ENCODE results near the gene LSAMP.
"Not testable (repeated sequence)": the region's sequence is repeated elsewhere in the genome, so short reads cannot be mapped to it uniquely, and the experiment has no call there.

The LSAMP gene

GRCh38 chr3:115792206-115792955, 652.9 kb downstream of the LSAMP start:
- DNase-seq, result peak; percentile 10
- H3K27ac Mint-ChIP-seq, result peak overlapping the region; percentile 81
- H3K4me1 Mint-ChIP-seq, result peaks cover 45% of the 10 kb centered on the region
- H3K4me3 Mint-ChIP-seq, result peak overlapping the region; percentile 64
- H3K9me3 Mint-ChIP-seq, result no peaks in the 10 kb centered on the region
- peak; percentile 72 for ATAC-seq
- H3K36me3 Mint-ChIP-seq (ENCODE audit: low read depth), result no peaks in the 10 kb centered on the region
- no peaks in the 10 kb centered on the region for H3K27me3 Mint-ChIP-seq

DNA sequence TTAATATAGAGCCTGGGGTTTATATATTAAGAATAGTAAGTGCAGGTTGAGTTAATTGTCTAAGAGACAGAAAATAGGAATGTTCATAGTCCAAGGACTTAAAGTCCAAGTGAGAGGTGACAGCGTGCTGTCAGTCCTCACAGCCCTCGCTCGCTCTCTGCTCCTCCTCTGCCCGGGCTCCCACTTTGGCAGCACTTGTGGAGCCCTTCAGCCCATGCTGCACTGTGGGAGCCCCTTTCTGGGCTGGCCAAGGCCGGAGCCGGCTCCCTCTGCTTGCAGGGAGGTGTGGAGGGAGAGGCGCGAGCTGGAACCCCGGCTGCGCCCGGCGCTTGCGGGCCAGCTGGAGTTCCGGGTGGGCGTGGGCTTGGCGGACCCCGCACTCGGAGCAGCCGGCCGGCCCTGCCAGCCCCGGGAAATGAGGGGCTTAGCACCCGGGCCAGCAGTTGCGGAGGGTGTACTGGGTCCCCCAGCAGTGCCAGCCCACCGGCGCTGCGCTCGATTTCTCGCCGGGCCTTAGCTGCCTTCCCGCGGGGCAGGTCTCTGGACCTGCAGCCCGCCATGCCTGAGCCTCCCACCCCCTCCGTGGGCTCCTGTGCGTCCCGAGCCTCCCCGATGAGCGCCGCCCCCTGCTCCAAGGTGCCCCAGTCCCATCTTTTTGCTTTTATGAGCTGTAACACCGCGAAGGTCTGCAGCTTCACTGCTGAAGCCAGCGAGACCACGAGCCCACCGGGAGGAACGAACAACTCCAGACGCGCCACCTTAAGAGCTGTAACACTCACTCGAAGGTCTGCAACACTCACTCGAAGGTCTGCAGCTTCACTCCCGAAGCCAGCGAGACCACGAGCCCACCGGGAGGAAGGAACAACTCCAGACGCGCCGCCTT, 653.8 kb downstream of the LSAMP start:
- not testable (repeated sequence) for H3K27me3 Mint-ChIP-seq; ATAC-seq; H3K36me3 Mint-ChIP-seq (ENCODE audit: low read depth); DNase-seq; H3K9me3 Mint-ChIP-seq
- Mint-ChIP-seq H3K27ac (peak overlapping the region; percentile 81), H3K4me1 (peaks cover 45% of the 10 kb centered on the region), H3K4me3 (peak overlapping the region; percentile 64)

- Mint-ChIP-seq H3K36me3 (ENCODE audit: low read depth) (no peaks in the 10 kb centered on the region), H3K9me3 (no peaks in the 10 kb centered on the region), H3K4me3 (peak overlapping the region; percentile 38), H3K4me1 (peaks cover 45% of the 10 kb centered on the region), H3K27me3 (no peaks in the 10 kb centered on the region), H3K27ac (peak overlapping the region; percentile 68)
- DNase-seq (peak; percentile 53), ATAC-seq (peak; percentile 99)
Observed at GRCh38 chr3:115790759-115791158, 654.5 kb downstream of the LSAMP start.

GRCh38 chr3:115789481-115789880, 655.8 kb downstream of the LSAMP start:
- Mint-ChIP-seq H3K36me3 (ENCODE audit: low read depth) (no peaks in the 10 kb centered on the region), H3K9me3 (no peaks in the 10 kb centered on the region), H3K4me1 (peaks cover 55% of the 10 kb centered on the region), H3K27me3 (no peaks in the 10 kb centered on the region), H3K4me3 (no peak overlapping the region), H3K27ac (no peak overlapping the region)
- DNase-seq (no peak), ATAC-seq (no peak)

DNA sequence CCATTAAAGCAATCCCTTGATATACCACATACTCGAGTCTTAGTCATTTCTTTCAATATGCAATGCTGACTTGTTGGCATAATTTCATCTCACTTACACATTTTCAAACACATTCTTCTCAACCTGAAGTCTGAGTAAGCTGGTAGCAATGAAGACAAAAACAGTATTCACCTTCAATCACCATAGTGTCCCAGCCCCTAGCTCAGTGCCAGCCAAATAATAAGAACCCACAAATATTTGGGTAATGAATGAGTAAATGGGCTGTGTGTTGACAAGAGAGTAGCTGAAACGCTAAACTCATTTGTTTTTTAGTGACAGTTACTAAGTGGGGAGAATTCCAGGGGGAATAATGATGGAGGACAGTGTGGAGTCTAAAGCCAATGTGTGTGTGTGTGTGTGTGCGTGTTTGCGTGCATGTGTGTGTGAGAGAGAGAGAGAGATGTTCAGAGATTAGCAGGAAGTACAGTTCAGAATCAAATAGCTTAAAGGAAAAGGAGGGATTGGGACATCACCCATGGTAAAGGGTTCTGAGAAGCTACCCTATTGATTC, 656.3 kb downstream of the LSAMP start:
- Mint-ChIP-seq H3K4me1 (peaks cover 57% of the 10 kb centered on the region), H3K9me3 (no peaks in the 10 kb centered on the region), H3K27me3 (no peaks in the 10 kb centered on the region), H3K36me3 (ENCODE audit: low read depth) (no peaks in the 10 kb centered on the region), H3K4me3 (no peak overlapping the region), H3K27ac (no peak overlapping the region)
- DNase-seq (no peak), ATAC-seq (no peak)

DNA sequence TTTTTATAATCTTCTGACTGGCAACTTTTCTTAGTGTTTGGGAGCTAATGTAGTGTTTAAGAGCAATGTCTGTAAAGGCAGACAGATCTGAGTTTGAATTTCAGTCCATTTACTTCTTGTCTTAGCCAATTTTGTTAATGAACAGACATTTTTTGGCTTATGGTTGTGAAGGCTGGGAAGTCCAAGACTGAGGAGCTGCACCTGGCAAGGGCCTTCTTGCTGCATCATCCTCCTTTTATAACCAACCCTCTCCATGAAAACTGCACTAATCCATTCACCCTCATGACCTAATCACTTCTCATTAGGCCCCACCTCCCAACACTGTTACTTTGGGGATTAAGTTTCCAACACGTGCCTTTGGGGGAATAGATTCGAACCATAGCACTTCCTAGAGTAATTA, 657.5 kb downstream of the LSAMP start:
- DNase-seq (no peak), ATAC-seq (no peak)
- no peak overlapping the region for H3K27ac Mint-ChIP-seq
- peaks cover 51% of the 10 kb centered on the region for H3K4me1 Mint-ChIP-seq
- no peak overlapping the region for H3K4me3 Mint-ChIP-seq
- H3K27me3 Mint-ChIP-seq, result no peaks in the 10 kb centered on the region
- H3K36me3 Mint-ChIP-seq (ENCODE audit: low read depth), result no peaks in the 10 kb centered on the region
- no peaks in the 10 kb centered on the region for H3K9me3 Mint-ChIP-seq

- H3K4me1 Mint-ChIP-seq, result peaks cover 35% of the 10 kb centered on the region
- H3K36me3 Mint-ChIP-seq (ENCODE audit: low read depth), result no peaks in the 10 kb centered on the region
- H3K27ac Mint-ChIP-seq, result no peak overlapping the region
- ATAC-seq (no peak), DNase-seq (no peak)
- H3K4me3 Mint-ChIP-seq, result no peak overlapping the region
- H3K27me3 Mint-ChIP-seq, result no peaks in the 10 kb centered on the region
- no peaks in the 10 kb centered on the region for H3K9me3 Mint-ChIP-seq
Observed at GRCh38 chr3:115785782-115786181, 659.5 kb downstream of the LSAMP start.

DNA sequence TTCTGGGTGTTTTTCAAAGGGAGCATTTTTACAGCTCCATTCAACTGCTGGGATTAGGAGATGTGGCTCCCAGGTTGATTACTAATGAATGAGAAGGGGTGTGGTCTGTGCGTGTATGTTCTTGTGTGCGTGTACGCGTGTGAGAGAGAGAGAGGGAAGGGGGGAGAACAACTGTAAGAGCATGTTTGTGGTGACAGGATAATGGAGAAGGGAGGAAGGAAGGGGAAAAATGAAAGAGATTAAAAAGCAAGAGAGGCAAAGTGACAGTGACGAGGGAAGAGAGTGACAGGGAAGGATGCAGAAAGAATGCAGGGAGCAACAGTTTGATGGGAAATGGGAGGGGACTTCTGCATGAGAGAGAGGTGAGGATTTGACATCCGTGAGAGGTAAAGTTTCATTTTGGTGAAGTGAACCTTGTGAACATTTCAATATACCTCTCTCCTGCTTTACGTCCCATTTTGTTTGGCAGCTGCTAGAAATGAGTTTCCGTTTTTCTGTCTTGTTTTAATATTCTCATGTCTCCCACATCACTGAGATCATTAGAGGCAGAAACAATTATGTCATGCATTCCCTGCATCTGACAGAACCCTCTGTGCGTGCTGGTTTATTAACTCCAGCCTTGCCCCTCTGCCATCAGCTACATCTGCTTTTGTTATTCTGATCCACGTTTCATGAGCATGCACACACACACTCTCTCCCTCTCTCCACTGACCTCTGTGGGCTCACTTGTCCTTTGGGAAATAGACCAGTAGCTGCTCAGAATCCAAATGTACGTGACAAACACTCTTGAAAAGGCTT, 660.3 kb downstream of the LSAMP start:
- Mint-ChIP-seq H3K27ac (peak overlapping the region; percentile 93), H3K9me3 (no peaks in the 10 kb centered on the region), H3K36me3 (ENCODE audit: low read depth) (no peaks in the 10 kb centered on the region), H3K27me3 (no peaks in the 10 kb centered on the region), H3K4me1 (peaks cover 27% of the 10 kb centered on the region), H3K4me3 (peak overlapping the region; percentile 77)
- ATAC-seq (no peak), DNase-seq (no peak)

DNA sequence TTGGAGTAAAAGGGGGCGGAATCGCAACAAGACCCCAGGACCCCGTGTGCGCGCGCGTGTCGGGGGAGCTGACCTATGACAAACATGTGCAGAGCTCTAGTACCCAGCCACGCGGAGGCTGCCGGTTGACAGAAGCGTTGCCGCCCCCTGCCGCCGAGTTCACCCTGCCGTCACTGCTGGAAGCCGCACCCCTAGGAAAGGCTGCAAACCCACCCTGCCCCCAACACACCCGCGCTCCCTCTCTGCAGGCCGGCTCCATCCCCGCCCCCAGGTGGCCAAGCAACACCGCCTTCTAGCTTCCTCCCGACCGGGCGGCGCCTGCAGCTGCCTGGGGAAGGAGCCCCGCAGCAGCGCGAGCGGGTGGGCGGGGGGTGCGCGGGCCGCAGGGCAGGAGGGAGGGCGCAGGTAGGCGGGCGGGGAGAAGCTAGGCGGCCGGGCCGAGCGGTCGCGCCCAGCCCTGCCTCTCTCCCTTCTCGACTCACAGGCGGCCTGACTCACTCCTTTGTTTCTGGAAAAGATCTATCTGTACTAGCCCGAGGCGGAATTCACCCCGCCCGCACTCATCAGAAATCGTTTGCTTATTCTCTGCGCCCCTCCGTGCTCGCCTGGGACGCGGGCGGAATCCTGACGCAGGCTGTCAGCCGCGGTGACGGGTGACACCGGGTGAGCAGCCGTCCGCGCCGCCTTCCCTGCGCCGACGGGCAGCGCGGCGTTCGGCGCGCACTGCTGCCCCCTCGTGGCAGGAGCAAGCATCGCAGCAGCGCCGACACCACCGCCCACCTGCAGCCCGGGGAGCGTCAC, 661.1 kb downstream of the LSAMP start:
- H3K27ac Mint-ChIP-seq, result peak overlapping the region; percentile 93
- peak overlapping the region; percentile 77 for H3K4me3 Mint-ChIP-seq
- DNase-seq (peak; percentile 91), ATAC-seq (peak; percentile 89)
- peaks cover under 1% of the 10 kb centered on the region for H3K27me3 Mint-ChIP-seq
- H3K36me3 Mint-ChIP-seq (ENCODE audit: low read depth), result no peaks in the 10 kb centered on the region
- peaks cover 21% of the 10 kb centered on the region for H3K4me1 Mint-ChIP-seq
- H3K9me3 Mint-ChIP-seq, result no peaks in the 10 kb centered on the region

GRCh38 chr3:115783426-115783825, 661.9 kb downstream of the LSAMP start:
- H3K4me1 Mint-ChIP-seq, result peaks cover 14% of the 10 kb centered on the region
- H3K27me3 Mint-ChIP-seq; H3K36me3 Mint-ChIP-seq (ENCODE audit: low read depth); H3K9me3 Mint-ChIP-seq; DNase-seq; ATAC-seq: not testable (repeated sequence)
- H3K4me3 Mint-ChIP-seq, result peak overlapping the region; percentile 77
- peak overlapping the region; percentile 93 for H3K27ac Mint-ChIP-seq

DNA sequence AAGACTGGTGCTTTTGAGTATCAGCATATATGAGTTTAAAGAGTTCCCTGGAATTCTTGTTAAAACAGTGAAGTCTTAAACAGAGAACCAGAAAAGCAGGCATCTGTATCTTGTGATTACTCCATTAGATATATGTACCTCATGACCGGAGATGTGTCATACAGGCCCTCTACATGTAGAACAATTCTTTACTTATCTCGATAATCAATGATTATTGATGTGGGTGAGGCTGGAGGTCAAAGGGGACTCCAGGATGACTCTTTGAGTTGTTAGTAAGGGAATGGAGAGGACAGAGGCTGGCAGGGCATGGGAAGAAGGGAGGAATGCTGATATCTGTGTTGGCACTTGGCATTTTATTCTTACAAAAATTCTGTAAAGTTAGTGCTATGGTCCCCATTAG, 666.3 kb downstream of the LSAMP start:
- Mint-ChIP-seq H3K27ac (no peak overlapping the region), H3K9me3 (no peaks in the 10 kb centered on the region), H3K36me3 (ENCODE audit: low read depth) (no peaks in the 10 kb centered on the region), H3K27me3 (peaks cover 4% of the 10 kb centered on the region), H3K4me3 (no peak overlapping the region), H3K4me1 (peaks cover 2% of the 10 kb centered on the region)
- DNase-seq (no peak), ATAC-seq (no peak)

DNA sequence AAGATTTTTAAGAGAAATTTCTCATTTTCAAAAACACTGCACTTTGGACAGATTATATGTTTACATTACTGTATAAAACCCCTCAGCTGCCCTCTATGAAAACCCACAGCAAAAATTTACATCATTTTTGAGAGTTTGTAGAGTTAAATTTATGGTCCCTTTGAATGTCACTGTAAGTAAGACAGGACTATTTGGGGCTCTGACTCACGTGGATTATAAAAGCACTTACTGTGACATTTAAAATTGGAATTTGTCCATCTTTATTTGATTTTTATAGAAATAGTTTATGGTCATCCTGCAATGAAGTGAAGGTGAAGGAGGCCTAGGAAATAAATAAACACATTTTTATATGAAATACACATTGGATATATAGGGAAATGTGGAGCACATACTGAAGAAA, 672.3 kb downstream of the LSAMP start:
- ATAC-seq (no peak), DNase-seq (no peak)

DNA sequence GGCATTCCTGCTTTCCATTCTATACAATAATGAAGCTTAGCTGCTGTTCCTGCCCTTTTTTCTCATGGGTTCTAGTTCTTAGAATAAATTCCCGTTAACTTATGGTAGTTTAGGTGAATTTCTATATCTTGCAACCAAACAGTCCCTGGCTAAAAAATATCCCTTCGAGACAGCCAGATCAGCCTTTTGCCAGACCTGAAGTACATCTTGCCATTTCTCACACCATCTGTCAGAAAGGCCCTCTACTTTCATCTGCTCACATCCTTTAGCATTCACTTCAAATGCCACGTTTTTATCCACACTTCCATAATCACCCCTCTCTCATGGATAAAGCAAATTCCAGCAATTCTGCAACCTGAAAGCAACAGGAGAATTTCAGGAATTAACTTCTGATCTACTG, 676.6 kb downstream of the LSAMP start:
- Mint-ChIP-seq H3K36me3 (ENCODE audit: low read depth) (no peaks in the 10 kb centered on the region), H3K4me3 (no peak overlapping the region), H3K4me1 (no peaks in the 10 kb centered on the region), H3K27ac (no peak overlapping the region), H3K9me3 (no peaks in the 10 kb centered on the region), H3K27me3 (peaks cover 8% of the 10 kb centered on the region)
- ATAC-seq (no peak), DNase-seq (no peak)

More for the DNA sequence above, 672.3 kb downstream of the LSAMP start:
- H3K27me3 Mint-ChIP-seq, result peaks cover 6% of the 10 kb centered on the region
- H3K27ac Mint-ChIP-seq, result no peak overlapping the region
- H3K36me3 Mint-ChIP-seq (ENCODE audit: low read depth), result no peaks in the 10 kb centered on the region
- no peaks in the 10 kb centered on the region for H3K4me1 Mint-ChIP-seq
- no peak overlapping the region for H3K4me3 Mint-ChIP-seq
- no peaks in the 10 kb centered on the region for H3K9me3 Mint-ChIP-seq

Measured in activated naive CD8-positive, alpha-beta T cell treated with anti-CD3 and anti-CD28 coated beads, Interleukin-2, amount 50 U/mL, for 24 hours (primary cell).